ENCODE data around the gene GGT6.
A peak's percentile ranks its signal among the peaks of the same experiment; 100 is the strongest.
"Not testable (repeated sequence)": the region's sequence is repeated elsewhere in the genome, so short reads cannot be mapped to it uniquely, and the experiment has no call there.

The GGT6 gene, protein sequence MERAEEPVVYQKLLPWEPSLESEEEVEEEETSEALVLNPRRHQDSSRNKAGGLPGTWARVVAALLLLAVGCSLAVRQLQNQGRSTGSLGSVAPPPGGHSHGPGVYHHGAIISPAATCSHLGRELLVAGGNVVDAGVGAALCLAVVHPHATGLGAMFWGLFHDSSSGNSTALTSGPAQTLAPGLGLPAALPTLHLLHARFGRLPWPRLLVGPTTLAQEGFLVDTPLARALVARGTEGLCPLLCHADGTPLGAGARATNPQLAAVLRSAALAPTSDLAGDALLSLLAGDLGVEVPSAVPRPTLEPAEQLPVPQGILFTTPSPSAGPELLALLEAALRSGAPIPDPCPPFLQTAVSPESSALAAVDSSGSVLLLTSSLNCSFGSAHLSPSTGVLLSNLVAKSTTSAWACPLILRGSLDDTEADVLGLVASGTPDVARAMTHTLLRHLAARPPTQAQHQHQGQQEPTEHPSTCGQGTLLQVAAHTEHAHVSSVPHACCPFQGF

GRCh38 chr17:4560421-4560820 is at the start of gene GGT6:
TSS of gene GGT6 (minus strand) at chr17:4560577. CDS start at chr17:4560521, 56 bp downstream.
- TF ChIP-seq CTCF (IDR thresholded peaks at IDR 0.05; ENCODE audit: extremely low read depth, missing control alignments), result no peak
- DNase-seq (ENCODE audit: low spot score), result no peak

DNA sequence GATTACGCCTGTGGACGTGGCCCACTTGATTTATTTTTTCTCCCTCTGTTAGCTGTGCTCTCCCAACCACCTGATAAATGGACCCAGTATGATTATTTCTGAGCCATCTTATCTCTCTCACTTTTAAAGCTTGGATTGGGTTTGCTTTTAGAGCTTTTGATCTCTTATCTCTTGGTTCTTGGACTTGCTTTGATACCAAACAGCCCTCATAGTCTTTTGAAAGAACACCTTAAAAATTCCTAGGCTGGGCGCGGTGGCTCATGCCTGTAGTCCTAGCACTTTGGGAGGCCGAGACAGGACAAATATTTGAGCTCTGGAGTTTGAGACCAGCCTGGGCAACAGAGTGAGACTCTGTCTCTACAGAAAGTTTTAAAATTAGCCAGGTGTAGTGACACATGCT is 49.8 kb upstream of the GGT6 start:
- DNase-seq (ENCODE audit: low spot score), result no peak
- no peak for TF ChIP-seq CTCF (IDR thresholded peaks at IDR 0.05; ENCODE audit: extremely low read depth, missing control alignments)

DNA sequence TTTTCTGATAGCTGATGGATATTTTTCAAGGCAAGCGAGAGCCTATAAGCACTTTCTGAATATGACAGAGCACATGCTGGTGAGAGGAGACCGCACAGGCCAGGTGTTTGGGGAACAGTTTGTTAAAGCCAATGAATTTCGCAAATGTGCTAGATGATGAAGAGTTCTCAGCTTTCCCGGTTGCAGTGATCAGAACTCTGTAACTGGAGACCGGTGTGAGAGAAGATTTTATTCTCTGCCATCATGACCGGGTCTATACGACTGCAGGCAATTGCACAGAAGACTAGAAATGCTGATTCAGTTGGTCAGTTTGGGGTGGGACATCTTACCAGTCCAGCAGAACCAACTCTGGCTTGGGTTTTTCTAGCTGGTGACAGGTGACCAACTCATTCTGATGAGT is 49.4 kb upstream of the GGT6 start:
- no peak for TF ChIP-seq CTCF (IDR thresholded peaks at IDR 0.05; ENCODE audit: extremely low read depth, missing control alignments)
- no peak for DNase-seq (ENCODE audit: low spot score)

DNA sequence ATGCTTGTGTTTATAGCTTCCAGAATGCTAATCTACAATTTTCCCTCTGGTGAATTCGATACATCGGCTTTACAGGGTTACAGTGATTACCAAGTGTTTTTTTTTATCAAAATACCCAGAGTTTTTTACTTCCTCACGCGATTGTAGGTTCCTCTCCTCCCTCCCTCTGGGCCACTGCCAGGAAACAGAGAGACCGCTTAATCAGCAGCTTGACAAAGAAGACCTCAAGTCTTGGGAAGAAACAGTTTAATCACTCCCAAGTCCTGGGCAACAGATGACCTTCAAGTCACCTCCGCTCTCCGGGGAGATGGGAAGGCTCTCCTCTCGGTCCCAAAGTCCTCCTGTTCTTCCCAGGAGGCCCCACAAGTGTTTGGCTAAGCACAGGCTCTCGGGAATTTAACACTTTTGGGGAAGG is 47.4 kb upstream of the GGT6 start:
- no peak for TF ChIP-seq CTCF (IDR thresholded peaks at IDR 0.05; ENCODE audit: extremely low read depth, missing control alignments)
- DNase-seq (ENCODE audit: low spot score), result no peak

- DNase-seq (ENCODE audit: low spot score), result no peak
- no peak for TF ChIP-seq CTCF (IDR thresholded peaks at IDR 0.05; ENCODE audit: extremely low read depth, missing control alignments)
Measured at GRCh38 chr17:4607261-4607741, 46.9 kb upstream of the GGT6 start.

- no peak for TF ChIP-seq CTCF (IDR thresholded peaks at IDR 0.05; ENCODE audit: extremely low read depth, missing control alignments)
- DNase-seq (ENCODE audit: low spot score), result peak; percentile 52
Measured at GRCh38 chr17:4605826-4606225, 45.4 kb upstream of the GGT6 start.

- DNase-seq (ENCODE audit: low spot score), result not testable (repeated sequence)
Measured at GRCh38 chr17:4604736-4605135, 44.4 kb upstream of the GGT6 start.

Data from GM20000 (cell line).